Nephron progenitor cell (in vitro differentiated cells): Measurements from ENCODE around the gene CIB4.

Experiments used
- DNase-seq: peaks from one replicate; pipeline ENCODE4 v3.0.0; 2021
- H3K27ac Mint-ChIP-seq: 2 replicates; pipeline ENCODE4 v1.8.0; 2021; ENCODE audit warnings: mild to moderate bottlenecking, moderate library complexity, mixed read lengths
- H3K27me3 Mint-ChIP-seq: 2 replicates; pipeline ENCODE4 v1.8.0; 2021; ENCODE audit warnings: mild to moderate bottlenecking, low read depth, mixed read lengths; ENCODE audit not compliant: poor library complexity
- H3K36me3 Mint-ChIP-seq: 2 replicates; pipeline ENCODE4 v1.8.0; 2021; ENCODE audit warnings: low read depth, mixed read lengths
- H3K4me1 Mint-ChIP-seq: 2 replicates; pipeline ENCODE4 v1.8.0; 2021; ENCODE audit warnings: mixed read lengths
- H3K4me3 Mint-ChIP-seq: 2 replicates; pipeline ENCODE4 v1.8.0; 2021; ENCODE audit warnings: mild to moderate bottlenecking, moderate library complexity, mixed read lengths
- H3K9me3 Mint-ChIP-seq: 2 replicates; pipeline ENCODE4 v1.8.0; 2021; ENCODE audit warnings: mild to moderate bottlenecking, moderate library complexity, mixed read lengths
- TF ChIP-seq, protein P1 (sequence below): fragments of 200-600 bp; sonication (generic); IDR thresholded peaks from 2 replicates; pipeline ENCODE4 v1.5.0; 2021; ENCODE audit warnings: antibody characterized with exemption

CIB4 gene

DNA sequence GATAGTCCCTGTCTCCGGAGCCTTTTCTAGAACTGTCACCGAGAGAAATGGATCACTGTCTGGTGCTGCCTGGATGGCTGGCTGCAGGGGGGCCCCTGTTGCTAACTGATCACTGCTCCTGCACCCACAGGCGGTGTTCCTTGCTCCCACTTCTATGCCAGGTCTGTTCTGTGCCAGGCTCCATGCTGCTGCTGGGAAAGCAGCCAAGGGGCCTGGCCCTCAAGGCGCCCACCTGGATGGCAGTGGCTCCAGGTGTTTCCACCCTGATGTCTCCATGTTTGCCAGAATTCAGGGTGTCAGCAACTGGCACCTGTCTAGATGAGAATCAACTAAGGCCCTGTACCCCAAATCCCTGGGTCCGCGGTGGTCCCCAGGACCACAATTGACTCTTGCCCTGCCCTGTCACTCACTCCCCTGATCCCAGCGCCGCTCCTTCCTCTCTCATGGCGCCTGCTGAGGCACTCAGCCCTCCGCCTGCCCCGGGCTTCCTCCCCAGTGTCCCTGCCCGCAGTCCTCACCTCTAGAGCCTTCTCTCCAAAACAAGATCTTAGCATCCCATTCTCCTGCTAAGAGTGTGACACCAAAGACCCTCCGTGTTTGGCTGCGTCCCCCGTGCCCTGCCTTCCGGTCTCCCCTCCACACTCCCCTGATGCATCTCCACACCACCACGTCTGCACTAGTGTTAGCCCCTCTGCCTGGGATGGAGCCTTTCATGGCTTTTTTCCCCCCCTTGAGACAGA lies 90.7 kb downstream of the CIB4 start:
- Mint-ChIP-seq H3K27ac (no peak overlapping the region), H3K9me3 (no peaks in the 10 kb centered on the region), H3K4me1 (peaks cover 15% of the 10 kb centered on the region)

DNA sequence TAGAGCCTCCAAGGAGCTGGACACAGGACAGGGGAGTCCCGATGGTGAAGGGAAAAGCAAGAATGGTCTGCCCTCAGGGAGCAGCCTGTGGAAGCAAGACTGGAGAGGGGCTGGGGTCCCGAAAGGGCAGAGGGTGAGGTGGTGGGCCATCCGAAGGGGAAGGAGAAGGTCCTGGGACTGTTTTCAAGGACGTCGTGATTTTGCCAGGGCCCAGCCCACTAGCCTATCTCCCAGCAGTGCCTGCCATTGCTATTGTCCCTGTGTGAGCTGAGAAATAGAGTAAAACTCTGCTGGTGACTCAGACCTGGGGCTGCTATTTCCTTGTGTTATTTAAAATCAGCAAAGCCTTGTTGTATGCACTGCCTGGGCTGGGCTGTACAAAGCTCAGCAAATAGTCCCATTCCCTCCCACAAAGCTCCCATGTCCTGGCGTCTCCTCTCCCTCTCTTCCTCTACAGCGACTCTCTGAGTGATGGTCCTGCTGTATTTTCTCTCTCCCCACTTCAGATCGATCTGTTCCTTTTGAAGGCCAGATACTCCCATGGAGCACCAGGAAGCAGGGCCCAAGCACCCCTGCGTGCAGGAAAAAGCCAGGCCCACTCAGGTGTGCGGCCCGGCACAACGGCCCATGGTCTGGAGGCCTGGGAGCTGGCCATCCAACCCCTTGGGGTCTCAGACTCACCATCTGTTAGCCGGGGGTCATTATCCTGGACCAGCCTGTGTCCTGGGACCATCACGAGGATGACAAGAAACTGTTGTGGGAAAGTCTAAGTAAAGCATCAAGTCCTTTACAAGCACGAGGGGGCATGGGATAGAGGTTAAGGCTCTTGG lies 98.3 kb downstream of the CIB4 start:
- Mint-ChIP-seq H3K27me3 (peaks cover 11% of the 10 kb centered on the region), H3K36me3 (no peaks in the 10 kb centered on the region), H3K27ac (no peak overlapping the region), H3K9me3 (no peaks in the 10 kb centered on the region), H3K4me1 (peaks cover 20% of the 10 kb centered on the region), H3K4me3 (no peak overlapping the region)
- TF ChIP-seq, protein P1, sequence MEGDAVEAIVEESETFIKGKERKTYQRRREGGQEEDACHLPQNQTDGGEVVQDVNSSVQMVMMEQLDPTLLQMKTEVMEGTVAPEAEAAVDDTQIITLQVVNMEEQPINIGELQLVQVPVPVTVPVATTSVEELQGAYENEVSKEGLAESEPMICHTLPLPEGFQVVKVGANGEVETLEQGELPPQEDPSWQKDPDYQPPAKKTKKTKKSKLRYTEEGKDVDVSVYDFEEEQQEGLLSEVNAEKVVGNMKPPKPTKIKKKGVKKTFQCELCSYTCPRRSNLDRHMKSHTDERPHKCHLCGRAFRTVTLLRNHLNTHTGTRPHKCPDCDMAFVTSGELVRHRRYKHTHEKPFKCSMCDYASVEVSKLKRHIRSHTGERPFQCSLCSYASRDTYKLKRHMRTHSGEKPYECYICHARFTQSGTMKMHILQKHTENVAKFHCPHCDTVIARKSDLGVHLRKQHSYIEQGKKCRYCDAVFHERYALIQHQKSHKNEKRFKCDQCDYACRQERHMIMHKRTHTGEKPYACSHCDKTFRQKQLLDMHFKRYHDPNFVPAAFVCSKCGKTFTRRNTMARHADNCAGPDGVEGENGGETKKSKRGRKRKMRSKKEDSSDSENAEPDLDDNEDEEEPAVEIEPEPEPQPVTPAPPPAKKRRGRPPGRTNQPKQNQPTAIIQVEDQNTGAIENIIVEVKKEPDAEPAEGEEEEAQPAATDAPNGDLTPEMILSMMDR, result no peak
- DNase-seq, result no peak

More for the DNA sequence above, 90.7 kb downstream of the CIB4 start:
- Mint-ChIP-seq H3K36me3 (no peaks in the 10 kb centered on the region), H3K4me3 (no peak overlapping the region), H3K27me3 (peaks cover 11% of the 10 kb centered on the region)
- DNase-seq, result no peak
- TF ChIP-seq, protein P1, result no peak

DNA sequence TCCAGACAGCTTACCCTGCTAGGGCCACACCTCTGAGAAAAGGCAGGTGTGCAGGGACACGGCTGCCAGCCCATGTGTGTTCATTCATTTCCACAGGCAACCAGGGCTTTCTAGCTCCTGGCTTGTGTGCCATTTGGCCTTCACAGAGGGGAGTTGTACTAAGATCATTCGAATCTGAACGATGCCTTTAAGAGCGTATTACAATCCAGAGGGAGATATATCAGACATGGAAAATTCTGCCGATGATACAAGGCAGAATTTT lies 99.0 kb downstream of the CIB4 start:
- DNase-seq, result no peak
- TF ChIP-seq, protein P1, result no peak
- H3K27ac Mint-ChIP-seq, result no peak overlapping the region
- H3K27me3 Mint-ChIP-seq, result peaks cover 11% of the 10 kb centered on the region
- H3K36me3 Mint-ChIP-seq, result no peaks in the 10 kb centered on the region
- peaks cover 20% of the 10 kb centered on the region for H3K4me1 Mint-ChIP-seq
- H3K4me3 Mint-ChIP-seq, result no peak overlapping the region
- H3K9me3 Mint-ChIP-seq, result no peaks in the 10 kb centered on the region

DNA sequence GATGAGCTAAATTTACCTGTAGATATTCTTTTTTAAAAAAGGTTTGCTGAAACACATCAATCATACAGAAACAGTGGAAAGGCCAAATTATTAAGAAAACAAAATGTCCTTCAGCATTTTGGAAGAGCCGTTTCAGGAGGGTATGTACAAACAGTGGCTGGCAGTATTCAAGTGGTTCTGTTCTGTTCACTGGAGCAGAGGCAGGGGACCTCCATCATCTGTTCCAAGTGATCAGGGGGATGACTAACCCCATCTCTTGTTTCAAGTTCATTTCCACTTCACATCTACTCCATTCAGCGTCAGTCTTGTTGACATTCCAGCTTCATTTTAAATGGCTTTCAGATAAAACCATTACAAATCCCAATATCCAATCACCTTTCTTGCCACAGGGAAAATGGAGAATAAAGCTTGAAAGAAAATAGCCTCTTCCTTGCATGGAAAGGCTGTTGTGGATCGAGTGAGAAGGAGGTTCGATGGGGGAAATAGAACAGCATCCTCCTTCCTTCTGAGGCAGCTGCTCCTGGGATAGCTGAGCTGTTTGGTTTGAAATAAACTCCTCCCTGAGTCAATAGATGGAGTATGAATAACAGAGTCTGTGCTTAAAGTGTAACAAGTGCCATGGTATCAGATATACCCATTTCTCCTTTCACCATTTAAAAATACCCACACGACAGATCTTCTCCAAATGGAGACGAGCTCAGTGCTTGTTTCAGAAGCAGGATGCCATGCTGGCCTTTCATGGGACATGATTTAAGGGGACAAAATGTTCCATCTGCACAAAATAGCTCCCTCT lies 99.6 kb downstream of the CIB4 start:
- H3K27ac Mint-ChIP-seq, result no peak overlapping the region
- peaks cover 26% of the 10 kb centered on the region for H3K4me1 Mint-ChIP-seq
- no peak for DNase-seq
- TF ChIP-seq, protein P1, result no peak
- H3K4me3 Mint-ChIP-seq, result no peak overlapping the region
- no peaks in the 10 kb centered on the region for H3K9me3 Mint-ChIP-seq
- H3K27me3 Mint-ChIP-seq, result peaks cover 11% of the 10 kb centered on the region
- no peaks in the 10 kb centered on the region for H3K36me3 Mint-ChIP-seq

DNA sequence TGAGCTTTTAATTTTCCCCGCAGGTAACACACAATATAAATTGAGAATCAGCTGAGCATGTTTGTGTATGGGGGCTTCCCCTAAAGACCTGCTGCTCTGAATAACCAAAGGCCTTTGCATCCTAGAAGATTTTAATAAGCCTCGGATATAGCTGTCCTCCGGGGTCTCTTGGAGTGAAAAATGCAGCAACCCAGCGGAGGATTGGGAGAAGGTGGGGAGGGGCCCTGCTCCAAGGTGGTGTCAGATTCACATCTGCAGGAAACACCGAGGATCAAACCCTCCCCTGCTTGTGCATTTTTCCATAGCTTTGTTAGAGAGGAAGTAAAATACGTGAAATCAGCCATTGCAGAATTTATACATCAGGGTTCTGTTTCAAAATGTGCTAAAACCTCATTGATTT lies 100.2 kb downstream of the CIB4 start:
- H3K36me3 Mint-ChIP-seq, result no peaks in the 10 kb centered on the region
- peaks cover 11% of the 10 kb centered on the region for H3K27me3 Mint-ChIP-seq
- no peak overlapping the region for H3K4me3 Mint-ChIP-seq
- TF ChIP-seq, protein P1, result no peak
- H3K9me3 Mint-ChIP-seq, result no peaks in the 10 kb centered on the region
- H3K4me1 Mint-ChIP-seq, result peaks cover 28% of the 10 kb centered on the region
- H3K27ac Mint-ChIP-seq, result no peak overlapping the region
- no peak for DNase-seq
